Measurements from ENCODE around the gene SHISAL2A.

DNA sequence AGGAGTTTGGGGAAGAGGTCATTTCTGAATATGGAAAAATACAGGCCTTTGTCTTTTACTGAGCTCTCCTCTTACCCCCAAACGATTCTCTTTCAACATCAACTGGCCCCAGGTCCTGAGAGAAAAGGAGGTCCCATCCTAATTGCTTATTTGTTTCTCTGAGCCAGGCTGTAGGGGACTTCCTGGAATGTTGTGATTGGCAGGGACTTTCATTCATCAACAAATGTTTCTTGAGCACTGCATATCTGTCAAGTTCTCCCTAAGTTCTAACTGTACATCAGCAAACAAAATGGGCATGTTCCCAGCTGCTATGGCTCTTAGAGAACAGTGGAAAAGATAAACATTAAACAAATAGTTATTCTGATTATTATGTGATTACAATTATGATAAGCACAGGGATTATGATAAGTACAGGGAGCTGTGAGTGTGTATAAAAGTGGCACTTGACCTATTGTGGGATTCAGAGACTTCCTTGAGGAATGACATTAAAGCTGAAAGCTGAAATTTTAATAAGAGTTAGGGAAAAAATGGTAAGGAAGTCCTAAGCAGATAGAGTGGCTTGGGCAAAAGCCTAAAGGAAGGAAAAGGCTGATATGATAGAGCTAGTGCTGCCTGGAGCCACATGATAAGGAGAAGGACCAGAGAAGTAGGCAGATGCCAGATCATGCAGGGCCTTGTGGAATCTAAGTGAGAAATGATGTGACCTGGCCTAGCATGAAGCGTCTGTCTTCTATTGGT, 19.2 kb upstream of the SHISAL2A start:
- TF ChIP-seq ELF4 (IDR thresholded peaks at IDR 0.05) (no peak), FOXA1 (IDR thresholded peaks at IDR 0.05) (no peak), SUZ12 (IDR thresholded peaks at IDR 0.05) (no peak)

Measured in HEK293T (cell line).